GM23338 (cell line): ENCODE data around the gene IL1RL2. TPM values are rescaled to one million over a fixed set of nuclear protein-coding genes. Genes with fewer than 3 reads are reported as not detected.

Experiments used
- ATAC-seq: fragments of 200-7000 bp; cut with Tn5 transposase; 3 replicates; pipeline ENCODE4 v1.9.1; 2020
- DNase-seq: peaks from one replicate; pipeline ENCODE4 v3.0.0-alpha.2; 2015; ENCODE audit warnings: low spot score
- H2AFZ ChIP-seq: fragments of 200-600 bp; sonication (generic); 2 replicates; pipeline ENCODE4 v1.8.0; 2016; ENCODE audit warnings: antibody characterized with exemption, mild to moderate bottlenecking, moderate library complexity
- H3F3A ChIP-seq: fragments of 200-600 bp; sonication (generic); replicated peaks from 2 replicates; pipeline ENCODE4 v1.8.0; 2017; ENCODE audit warnings: antibody characterized with exemption, mixed run types, low read depth
- H3K27ac ChIP-seq: fragments of 200-600 bp; sonication (generic); 2 replicates; pipeline ENCODE4 v1.6.1; 2016; ENCODE audit warnings: low read depth
- H3K27me3 ChIP-seq: fragments of 200-600 bp; sonication (generic); 2 replicates; pipeline ENCODE4 v1.8.0; 2016; ENCODE audit warnings: mild to moderate bottlenecking, mixed run types, moderate library complexity; ENCODE audit not compliant: insufficient read depth
- H3K36me3 ChIP-seq: fragments of 200-600 bp; sonication (generic); 2 replicates; pipeline ENCODE4 v1.8.0; 2016; ENCODE audit warnings: mild to moderate bottlenecking; ENCODE audit not compliant: insufficient read depth
- H3K4me1 ChIP-seq: fragments of 200-600 bp; sonication (generic); 2 replicates; pipeline ENCODE4 v1.8.0; 2016; ENCODE audit warnings: mild to moderate bottlenecking, moderate library complexity; ENCODE audit not compliant: insufficient read depth
- H3K4me2 ChIP-seq: fragments of 200-600 bp; sonication (generic); 2 replicates; pipeline ENCODE4 v1.7.1; 2017; ENCODE audit warnings: mixed run types
- H3K4me3 ChIP-seq: fragments of 200-600 bp; sonication (generic); 2 replicates; pipeline ENCODE4 v1.6.1; 2016; ENCODE audit warnings: mixed run types
- H3K79me2 ChIP-seq: fragments of 200-600 bp; sonication (generic); replicated peaks from 2 replicates; pipeline ENCODE4 v1.8.0; 2017; ENCODE audit warnings: mild to moderate bottlenecking; ENCODE audit not compliant: insufficient read depth
- H3K9me2 ChIP-seq: fragments of 200-600 bp; sonication (generic); 2 replicates; pipeline ENCODE4 v1.8.0; 2017; ENCODE audit not compliant: insufficient read depth
- H4K20me1 ChIP-seq: fragments of 200-600 bp; sonication (generic); replicated peaks from 2 replicates; pipeline ENCODE4 v1.8.0; 2017; ENCODE audit warnings: mild to moderate bottlenecking; ENCODE audit not compliant: insufficient read depth
- H3K27ac Mint-ChIP-seq: 2 replicates; pipeline ENCODE4 v1.8.0; 2020; ENCODE audit warnings: inconsistent platforms, mild to moderate bottlenecking, moderate library complexity, mixed read lengths
- H3K27me3 Mint-ChIP-seq: 3 replicates; pipeline ENCODE4 v1.8.0; 2022; ENCODE audit warnings: low read depth, mild to moderate bottlenecking, moderate library complexity, mixed read lengths, inconsistent platforms; ENCODE audit not compliant: insufficient read depth, poor library complexity
- H3K36me3 Mint-ChIP-seq: 3 replicates; pipeline ENCODE4 v1.8.0; 2021; ENCODE audit warnings: low read depth, mild to moderate bottlenecking, inconsistent platforms, moderate library complexity, mixed read lengths
- H3K4me1 Mint-ChIP-seq: 3 replicates; pipeline ENCODE4 v1.8.0; 2020; ENCODE audit warnings: mild to moderate bottlenecking, inconsistent platforms, mixed read lengths
- H3K4me3 Mint-ChIP-seq: 3 replicates; pipeline ENCODE4 v1.8.0; 2021; ENCODE audit warnings: moderate library complexity, mild to moderate bottlenecking, inconsistent platforms, mixed read lengths
- H3K9me3 Mint-ChIP-seq: 3 replicates; pipeline ENCODE4 v1.8.0; 2020; ENCODE audit warnings: moderate library complexity, mild to moderate bottlenecking, inconsistent platforms, mixed read lengths
- CREB1 ChIP-seq: fragments of 250-450 bp; sonication (Bioruptor Pico); IDR thresholded peaks from 2 replicates; pipeline ENCODE4 v1.5.0; 2020; ENCODE audit warnings: low read depth, mild to moderate bottlenecking, moderate library complexity
- ETS1 ChIP-seq: IDR thresholded peaks from 2 replicates; pipeline ENCODE4 v1.6.1; 2016; ENCODE audit warnings: antibody characterized with exemption
- EZH2 ChIP-seq: fragments of 200-600 bp; sonication (generic); IDR thresholded peaks from one replicate; pipeline ENCODE4 v1.8.0; 2017; ENCODE audit warnings: antibody characterized with exemption, mild to moderate bottlenecking, low read depth; ENCODE audit not compliant: unreplicated experiment
- EZH2phosphoT487 ChIP-seq: fragments of 200-600 bp; sonication (generic); IDR thresholded peaks from one replicate; pipeline ENCODE4 v1.8.1; 2018; ENCODE audit warnings: antibody characterized with exemption; ENCODE audit not compliant: unreplicated experiment
- POLR2AphosphoS5 ChIP-seq: IDR thresholded peaks from 2 replicates; pipeline ENCODE4 v1.6.1; 2016; ENCODE audit warnings: antibody characterized with exemption, low read depth
- ZNF462 ChIP-seq: fragments of 250-450 bp; sonication (Bioruptor Pico); IDR thresholded peaks from 2 replicates; pipeline ENCODE4 v1.5.0; 2020; ENCODE audit warnings: mild to moderate bottlenecking, moderate library complexity
- polyA plus RNA-seq: library from polyadenylated mRNA; unstranded; fragments of >200 nt; fragmentation: Nextera tagmentation; extraction: Ambion mirVana; gene quantifications from 2 replicates; pipeline ENCODE4 v1.2.1, GENCODE V29; 2016
- total RNA-seq: library from RNA; depleted of rRNA; stranded (reverse); fragments of >200 nt; shearing (Covaris generic); gene quantifications from 2 replicates; pipeline ENCODE4 v1.2.3, GENCODE V29; 2014

The IL1RL2 gene
- total and polyA plus RNA-seq, 2 experiments from 2014 or later = not detected

- Histone ChIP-seq H3K36me3 (no peaks in the 10 kb centered on the region), H3K4me2 (no peak overlapping the region), H4K20me1 (no peaks in the 10 kb centered on the region), H3K27ac (no peak overlapping the region), H3K27me3 (no peaks in the 10 kb centered on the region), H3K4me3 (no peak overlapping the region), H3F3A (no peaks in the 10 kb centered on the region), H3K4me1 (no peaks in the 10 kb centered on the region), H3K9me2 (peaks cover 6% of the 10 kb centered on the region), H3K79me2 (no peaks in the 10 kb centered on the region), H2AFZ (no peak overlapping the region)
- Mint-ChIP-seq H3K9me3 (no peaks in the 10 kb centered on the region), H3K4me1 (no peaks in the 10 kb centered on the region), H3K27ac (no peak overlapping the region), H3K36me3 (no peaks in the 10 kb centered on the region), H3K4me3 (no peak overlapping the region), H3K27me3 (no peaks in the 10 kb centered on the region)
- no peak for ATAC-seq
- TF ChIP-seq EZH2phosphoT487 = no peak
- no peak for TF ChIP-seq POLR2AphosphoS5
- TF ChIP-seq ETS1 = no peak
- no peak for TF ChIP-seq ZNF462 (CRISPR knock-in tag)
- no peak for TF ChIP-seq CREB1 (CRISPR knock-in tag)
- no peak for TF ChIP-seq EZH2
- DNase-seq = peak; percentile 9
Measured at GRCh38 chr2:102282678-102283091, 95.9 kb downstream of the IL1RL2 start.
